ENCODE data around the gene PDCD2L. TPM values are rescaled to one million over a fixed set of nuclear protein-coding genes. Genes with fewer than 3 reads are reported as not detected.
A peak's percentile ranks its signal among the peaks of the same experiment; 100 is the strongest.

The PDCD2L gene
- total and polyA plus RNA-seq, 9 of the 15 experiments (the other 6 are each of a cell fraction or from before 2014, with no cell fraction given), result 12.1 to 68.5 (median 56.3) TPM

- Histone ChIP-seq H3K79me2 (ENCODE audit: control insufficient read depth, insufficient read depth, low read length) (peaks cover 3% of the 10 kb centered on the region; the same call in 2 of the 3 replicates), H3K36me3 (ENCODE audit: control insufficient read depth, insufficient read depth, low read length) (peaks cover 2% of the 10 kb centered on the region; the same call in 2 of the 3 replicates), H4K20me1 (replicated peaks; ENCODE audit: control insufficient read depth, insufficient read depth, low read length) (no peaks in the 10 kb centered on the region), H3K4me2 (ENCODE audit: insufficient read depth, low read length) (peak overlapping the region; percentile 95), H3K9ac (ENCODE audit: insufficient read depth in 1 of 2, low read depth in 2 of 2, low read length in 2 of 2) (peak overlapping the region; percentile 76 to 90), H3K27me3 (ENCODE audit: control insufficient read depth in 2 of 2, insufficient read depth in 2 of 2, low read length in 2 of 2) (no peaks in the 10 kb centered on the region), H2AFZ (ENCODE audit: low read depth, low read length) (peak overlapping the region; percentile 89), H3K27ac (ENCODE audit: extremely low read depth, low read depth, low read length) (peak overlapping the region; percentile 85), H3K4me3 (peak overlapping the region; percentile 48), H3K9me1 (ENCODE audit: control insufficient read depth, insufficient read depth, low read length) (peaks cover 3% of the 10 kb centered on the region), H3K9me3 (replicated peaks; ENCODE audit: control insufficient read depth, insufficient read depth, low read depth, low read length) (no peaks in the 10 kb centered on the region), H3K4me1 (replicated peaks in 1 of 2; ENCODE audit: control insufficient read depth in 2 of 2, insufficient read depth in 2 of 2, low read length in 2 of 2) (peaks cover 45 to 50% of the 10 kb centered on the region in 2 experiments)
- DNase-seq (ENCODE audit: extremely low read depth in 1 of 4, low spot score in 3 of 4) (no peak), FAIRE-seq (no peak), ATAC-seq (no peak)
- CTCF ChIA-PET (ENCODE audit: low intra/inter-chr PET ratio), result no interaction called here
- POLR2A ChIA-PET, result interaction anchor here (0.6 to 1.4 kb wide), 7 partner anchors 10 to 127 kb away, joined by 3 to 4 read pairs (median 4); no protein-coding TSS in a partner anchor
- in situ Hi-C loops (cut with MboI), result no loop called here
- BruUV-seq (replicated peaks), result no TSS peak
- intact Hi-C loops (cut with micrococcal nuclease), result loop anchor here (2.0 to 10.0 kb wide), 2 partner anchors 45 to 145 kb away; partner anchors contain the start of gene PDCD2L
- WGBS (ENCODE audit: insufficient coverage, low coverage, missing lambda C conversion rate), result 57% methylated on average over 7 of the region's 7 CpGs
- no peak for TF ChIP-seq CGGBP1 (CRISPR knock-in tag; IDR thresholded peaks at IDR 0.05)
- no peak for TF ChIP-seq ARID1B (IDR thresholded peaks at IDR 0.05)
- no peak for TF ChIP-seq STAT5A (IDR thresholded peaks at IDR 0.05; ENCODE audit: borderline replicate concordance, low read length)
- TF ChIP-seq NR1H2 (CRISPR knock-in tag; IDR thresholded peaks at IDR 0.05), result no peak
- no peak for TF ChIP-seq CBX8 (IDR thresholded peaks at IDR 0.05; ENCODE audit: borderline replicate concordance, extremely low read depth, low read depth, low read length, poor library complexity, severe bottlenecking)
- no peak for TF ChIP-seq SRSF7 (optimal IDR thresholded peaks at IDR 0.05; ENCODE audit: low read depth, low read length)
- TF ChIP-seq NFATC3 (IDR thresholded peaks at IDR 0.05), result no peak
- TF ChIP-seq ZC3H8 (IDR thresholded peaks at IDR 0.05), result no peak
- TF ChIP-seq SMARCA5 (IDR thresholded peaks at IDR 0.05), result no peak
- TF ChIP-seq E2F4 (CRISPR knock-in tag; IDR thresholded peaks at IDR 0.05; ENCODE audit: low read depth), result no peak
- TF ChIP-seq ZNF592 (IDR thresholded peaks at IDR 0.05), result 0 out of 2 replicates have a peak, but pooled peaks have one; percentile 18
These were observed 44.3 kb upstream of the PDCD2L start for GRCh38 chr19:34359954-34360315.

Data from K562 (cell line).